Measurements from ENCODE around the gene TCTN2.

Gene TCTN2

DNA sequence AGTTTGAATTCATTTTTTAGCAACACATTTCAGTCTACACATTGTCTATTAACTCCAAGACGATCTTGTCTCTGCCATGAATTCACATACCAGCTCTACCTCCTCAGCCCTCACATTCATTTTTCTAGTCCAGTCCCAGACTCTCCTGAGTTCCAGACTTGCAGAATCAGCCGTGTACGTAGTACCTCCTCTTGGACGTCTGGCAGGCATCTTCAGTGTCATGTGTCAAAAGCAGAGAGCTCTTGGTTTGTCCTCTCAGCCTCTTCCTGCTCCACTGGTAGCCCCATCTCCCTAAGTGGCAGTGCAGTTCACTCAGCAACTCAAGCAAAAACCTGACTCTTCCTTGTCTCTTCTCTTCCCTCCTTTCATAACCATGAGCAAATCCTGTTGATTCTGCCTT is 14.5 kb upstream of the TCTN2 start:
- Histone ChIP-seq H3K36me3 (ENCODE audit: insufficient read depth, low read length) (peaks cover 69% of the 10 kb centered on the region), H3K4me2 (ENCODE audit: insufficient read depth, low read length) (no peak overlapping the region), H2AFZ (ENCODE audit: low read depth, low read length) (no peak overlapping the region)

DNA sequence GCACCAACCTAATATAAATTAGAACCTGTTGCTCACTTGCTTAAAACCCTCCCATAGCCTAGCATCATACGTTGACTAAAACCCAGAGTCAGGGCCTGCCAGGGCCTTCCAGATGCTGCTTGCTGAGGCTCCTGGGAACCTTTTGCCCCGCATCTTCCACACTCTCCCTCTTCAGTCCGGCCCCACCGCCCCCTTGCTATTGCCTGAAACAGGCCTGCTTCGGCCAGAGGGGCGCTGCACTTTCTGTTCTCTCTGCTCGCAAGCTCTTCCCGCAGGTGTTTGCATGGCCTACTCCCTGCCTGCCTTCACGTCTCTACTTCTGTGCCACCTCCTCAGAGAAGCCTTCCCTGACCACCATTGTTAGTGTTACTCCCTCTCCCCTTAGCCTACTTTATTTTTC is 13.7 kb upstream of the TCTN2 start:
- ATAC-seq (ENCODE audit: insufficient read depth, low read depth), result no peak
- H3K4me1 ChIP-seq (ENCODE audit: insufficient read depth, low read length), result no peaks in the 10 kb centered on the region
- H3K36me3 ChIP-seq (ENCODE audit: insufficient read depth, low read length), result peaks cover 63% of the 10 kb centered on the region

More for the DNA sequence above, 14.5 kb upstream of the TCTN2 start:
- ATAC-seq (ENCODE audit: insufficient read depth, low read depth) (no peak), DNase-seq (no peak)
- Histone ChIP-seq H3K9ac (ENCODE audit: low read depth, low read length) (no peak overlapping the region), H4K20me1 (ENCODE audit: insufficient read depth, low read length) (no peaks in the 10 kb centered on the region), H3K4me1 (ENCODE audit: insufficient read depth, low read length) (no peaks in the 10 kb centered on the region), H3K9me3 (ENCODE audit: insufficient read depth, low read length, severe bottlenecking) (no peaks in the 10 kb centered on the region), H3K79me2 (ENCODE audit: insufficient read depth, low read length) (no peaks in the 10 kb centered on the region), H3K27ac (ENCODE audit: low read length) (no peak overlapping the region), H3K27me3 (ENCODE audit: insufficient read depth, low read length, poor library complexity) (no peaks in the 10 kb centered on the region), H3K4me3 (ENCODE audit: low read depth in 1 of 2, low read length in 2 of 2) (no peak overlapping the region)
- TF ChIP-seq, protein P1, sequence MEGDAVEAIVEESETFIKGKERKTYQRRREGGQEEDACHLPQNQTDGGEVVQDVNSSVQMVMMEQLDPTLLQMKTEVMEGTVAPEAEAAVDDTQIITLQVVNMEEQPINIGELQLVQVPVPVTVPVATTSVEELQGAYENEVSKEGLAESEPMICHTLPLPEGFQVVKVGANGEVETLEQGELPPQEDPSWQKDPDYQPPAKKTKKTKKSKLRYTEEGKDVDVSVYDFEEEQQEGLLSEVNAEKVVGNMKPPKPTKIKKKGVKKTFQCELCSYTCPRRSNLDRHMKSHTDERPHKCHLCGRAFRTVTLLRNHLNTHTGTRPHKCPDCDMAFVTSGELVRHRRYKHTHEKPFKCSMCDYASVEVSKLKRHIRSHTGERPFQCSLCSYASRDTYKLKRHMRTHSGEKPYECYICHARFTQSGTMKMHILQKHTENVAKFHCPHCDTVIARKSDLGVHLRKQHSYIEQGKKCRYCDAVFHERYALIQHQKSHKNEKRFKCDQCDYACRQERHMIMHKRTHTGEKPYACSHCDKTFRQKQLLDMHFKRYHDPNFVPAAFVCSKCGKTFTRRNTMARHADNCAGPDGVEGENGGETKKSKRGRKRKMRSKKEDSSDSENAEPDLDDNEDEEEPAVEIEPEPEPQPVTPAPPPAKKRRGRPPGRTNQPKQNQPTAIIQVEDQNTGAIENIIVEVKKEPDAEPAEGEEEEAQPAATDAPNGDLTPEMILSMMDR (IDR thresholded peaks at IDR 0.05; ENCODE audit: borderline replicate concordance, extremely low read depth, low read length, poor library complexity, severe bottlenecking), result no peak
- TF ChIP-seq EZH2 (IDR thresholded peaks at IDR 0.05; ENCODE audit: borderline replicate concordance, low read depth, low read length, severe bottlenecking), result no peak

DNA sequence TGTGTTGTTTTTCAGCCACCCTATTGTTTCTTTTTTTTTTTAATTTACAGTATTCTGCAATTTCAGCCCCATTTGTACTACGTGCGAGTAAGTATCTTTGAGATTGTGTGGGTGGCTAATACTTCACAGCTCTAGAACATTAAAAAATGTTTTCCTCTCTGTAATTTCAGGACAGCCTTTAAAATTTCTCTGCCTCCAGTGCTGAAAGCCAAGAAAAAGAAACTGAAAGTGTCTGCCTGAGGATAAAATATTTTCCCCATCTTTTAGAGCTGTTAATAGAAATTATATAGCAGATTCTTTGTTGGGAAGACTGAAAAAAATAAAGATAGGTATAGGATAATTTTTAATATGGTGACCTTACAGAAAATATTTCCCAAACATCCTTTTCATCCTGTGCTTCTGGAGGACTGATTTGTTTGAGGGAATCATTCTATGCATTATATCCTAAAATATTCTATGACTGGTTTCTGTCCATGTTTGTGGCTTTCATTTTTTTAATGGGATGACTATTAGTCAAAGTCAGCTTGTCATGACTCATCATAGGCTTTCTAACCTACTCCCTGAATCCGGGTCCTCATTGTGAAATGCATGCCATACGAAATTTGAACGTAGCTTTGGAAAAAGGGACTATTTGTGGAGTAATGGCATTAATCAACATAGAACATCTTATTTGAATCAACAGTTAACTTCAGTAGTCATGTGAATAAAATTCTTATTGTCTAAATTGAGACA is 10.8 kb upstream of the TCTN2 start:
- Histone ChIP-seq H3K27me3 (ENCODE audit: insufficient read depth, low read length, poor library complexity) (no peaks in the 10 kb centered on the region), H3K4me3 (ENCODE audit: low read depth in 1 of 2, low read length in 2 of 2) (no peak overlapping the region), H3K9ac (ENCODE audit: low read depth, low read length) (no peak overlapping the region), H3K36me3 (ENCODE audit: insufficient read depth, low read length) (peaks cover 44% of the 10 kb centered on the region; the same call in 1 of the 2 replicates), H4K20me1 (ENCODE audit: insufficient read depth, low read length) (no peaks in the 10 kb centered on the region), H3K79me2 (ENCODE audit: insufficient read depth, low read length) (no peaks in the 10 kb centered on the region), H3K9me3 (ENCODE audit: insufficient read depth, low read length, severe bottlenecking) (no peaks in the 10 kb centered on the region), H3K27ac (ENCODE audit: low read length) (no peak overlapping the region), H3K4me2 (ENCODE audit: insufficient read depth, low read length) (no peak overlapping the region), H3K4me1 (ENCODE audit: insufficient read depth, low read length) (no peaks in the 10 kb centered on the region), H2AFZ (ENCODE audit: low read depth, low read length) (no peak overlapping the region)
- DNase-seq, result no peak
- ATAC-seq (ENCODE audit: insufficient read depth, low read depth), result no peak
- TF ChIP-seq EZH2 (IDR thresholded peaks at IDR 0.05; ENCODE audit: borderline replicate concordance, low read depth, low read length, severe bottlenecking), result no peak
- TF ChIP-seq, protein P1 (IDR thresholded peaks at IDR 0.05; ENCODE audit: borderline replicate concordance, extremely low read depth, low read length, poor library complexity, severe bottlenecking), result no peak

More for the DNA sequence above, 13.7 kb upstream of the TCTN2 start:
- no peak overlapping the region for H3K4me2 ChIP-seq (ENCODE audit: insufficient read depth, low read length)
- no peak overlapping the region for H3K4me3 ChIP-seq (ENCODE audit: low read depth in 1 of 2, low read length in 2 of 2)
- H3K9me3 ChIP-seq (ENCODE audit: insufficient read depth, low read length, severe bottlenecking), result no peaks in the 10 kb centered on the region
- TF ChIP-seq, protein P1 (IDR thresholded peaks at IDR 0.05; ENCODE audit: borderline replicate concordance, extremely low read depth, low read length, poor library complexity, severe bottlenecking), result no peak
- no peak for TF ChIP-seq EZH2 (IDR thresholded peaks at IDR 0.05; ENCODE audit: borderline replicate concordance, low read depth, low read length, severe bottlenecking)
- DNase-seq, result no peak
- no peaks in the 10 kb centered on the region for H3K27me3 ChIP-seq (ENCODE audit: insufficient read depth, low read length, poor library complexity)
- no peak overlapping the region for H2AFZ ChIP-seq (ENCODE audit: low read depth, low read length)
- no peak overlapping the region for H3K9ac ChIP-seq (ENCODE audit: low read depth, low read length)
- H4K20me1 ChIP-seq (ENCODE audit: insufficient read depth, low read length), result no peaks in the 10 kb centered on the region
- H3K27ac ChIP-seq (ENCODE audit: low read length), result no peak overlapping the region
- no peaks in the 10 kb centered on the region for H3K79me2 ChIP-seq (ENCODE audit: insufficient read depth, low read length)

Data from DND-41 (cell line).